Fibroblast of lung (primary cell): Measurements from ENCODE around the gene HNRNPL. TPM values are rescaled to one million over a fixed set of nuclear protein-coding genes. Genes with fewer than 3 reads are reported as not detected.

ENCODE experiments used
- DNase-seq, 2 donors: peaks; one replicate each; pipeline versions ENCODE4 v3.0.0 to v3.0.0-alpha.2; 2010; ENCODE audit warnings: low read depth in 2 of 2
- H2AFZ ChIP-seq: 2 replicates; pipeline ENCODE4 v1.5.1; 2012; ENCODE audit warnings: low read length, control low read depth, inconsistent platforms
- H3K27ac ChIP-seq: 2 replicates; pipeline ENCODE4 v1.5.1; 2011; ENCODE audit warnings: low read length, control low read depth; ENCODE audit not compliant: insufficient read depth
- H3K27me3 ChIP-seq: 2 replicates; pipeline ENCODE4 v1.5.1; 2011; ENCODE audit warnings: mild to moderate bottlenecking, low read length; ENCODE audit not compliant: control insufficient read depth, insufficient read depth
- H3K36me3 ChIP-seq: 2 replicates; pipeline ENCODE4 v1.5.1; 2011; ENCODE audit warnings: low read length; ENCODE audit not compliant: control insufficient read depth, insufficient read depth
- H3K4me1 ChIP-seq: 2 replicates; pipeline ENCODE4 v1.5.1; 2011; ENCODE audit warnings: low read length; ENCODE audit not compliant: control insufficient read depth, insufficient read depth; ENCODE audit errors: extremely low read depth
- H3K4me2 ChIP-seq: 2 replicates; pipeline ENCODE4 v1.5.1; 2011; ENCODE audit warnings: low read length, control low read depth; ENCODE audit not compliant: insufficient read depth; ENCODE audit errors: extremely low read depth
- H3K4me3 ChIP-seq, 4 experiments: fragments of 200-600 bp in 1 of 4; sonication (generic) in 1 of 4; replicated peaks in 1 of 4; 2 replicates each; pipeline ENCODE4 v1.5.1; 2011 to 2016; ENCODE audit warnings: low read length in 4 of 4, low read depth in 3 of 4, mild to moderate bottlenecking in 3 of 4, control low read depth in 2 of 4, inconsistent platforms in 1 of 4, mixed read lengths in 1 of 4; ENCODE audit not compliant: insufficient read depth in 1 of 4; ENCODE audit errors: control extremely low read depth in 1 of 4
- H3K79me2 ChIP-seq: 2 replicates; pipeline ENCODE4 v1.5.1; 2012; ENCODE audit warnings: mild to moderate bottlenecking, low read length, inconsistent platforms; ENCODE audit not compliant: control insufficient read depth, insufficient read depth
- H3K9ac ChIP-seq: 2 replicates; pipeline ENCODE4 v1.5.1; 2011; ENCODE audit warnings: mild to moderate bottlenecking, low read length, control low read depth; ENCODE audit not compliant: insufficient read depth
- H3K9me3 ChIP-seq: 2 replicates; pipeline ENCODE4 v1.5.1; 2012; ENCODE audit warnings: low read depth, low read length; ENCODE audit not compliant: control insufficient read depth, insufficient read depth
- H4K20me1 ChIP-seq: 2 replicates; pipeline ENCODE4 v1.5.1; 2011; ENCODE audit warnings: low read length; ENCODE audit not compliant: control insufficient read depth, insufficient read depth; ENCODE audit errors: extremely low read depth
- CTCF ChIP-seq, 2 donors: IDR thresholded peaks in 1 of 2; conservative IDR thresholded peaks in 1 of 2; 1 replicate in 1 of 2; 2 replicates in 1 of 2; pipeline ENCODE4 v1.5.1; 2011 to 2012; ENCODE audit warnings: low read length in 2 of 2, control low read depth in 1 of 2, inconsistent platforms in 1 of 2, low read depth in 1 of 2, mild to moderate bottlenecking in 1 of 2
- EZH2 ChIP-seq: IDR thresholded peaks from 2 replicates; pipeline ENCODE4 v1.5.1; 2012; ENCODE audit warnings: low read length, control low read depth, mild to moderate bottlenecking; ENCODE audit errors: missing control alignments
- polyA plus RNA-seq, 2 donors: library from polyadenylated mRNA; depleted of rRNA in 1 of 2; stranded (reverse) in 1 of 2; unstranded in 1 of 2; fragments of >200 nt; gene quantifications; 2 replicates each; pipeline ENCODE4 v1.2.1, GENCODE V29; 2011 to 2012; ENCODE audit warnings: missing spikeins in 1 of 2
- total RNA-seq: library from RNA; depleted of rRNA; stranded (reverse); fragments of >200 nt; gene quantifications from 2 replicates; pipeline ENCODE4 v1.2.1, GENCODE V29; 2014

HNRNPL gene
- total and polyA plus RNA-seq, 2 donors (not counting 1 experiment from before 2014, with no cell fraction given) = 184 to 189 TPM

- no peaks in the 10 kb centered on the region for H4K20me1 ChIP-seq
- H3K79me2 ChIP-seq = peaks cover 16% of the 10 kb centered on the region
- no peak overlapping the region for H3K9ac ChIP-seq
- no peak overlapping the region for H2AFZ ChIP-seq
- no peak overlapping the region for H3K4me2 ChIP-seq
- DNase-seq = no peak
- H3K4me1 ChIP-seq = peaks cover 14% of the 10 kb centered on the region
- no peak overlapping the region for H3K4me3 ChIP-seq
- TF ChIP-seq EZH2 (no peak), CTCF (conservative IDR thresholded peaks at IDR 0.05 in 1 of 2, IDR thresholded peaks at IDR 0.05 in 1 of 2; ENCODE audit: low read depth in 1 of 2, low read length in 2 of 2) (no peak)
- H3K27me3 ChIP-seq = no peaks in the 10 kb centered on the region
- no peaks in the 10 kb centered on the region for H3K9me3 ChIP-seq
- H3K36me3 ChIP-seq = peaks cover 40% of the 10 kb centered on the region
- peak overlapping the region; percentile 7 for H3K27ac ChIP-seq
Measured at GRCh38 chr19:38836983-38837626, 12.7 kb downstream of the HNRNPL start.

- Histone ChIP-seq H3K36me3 (peaks cover 36% of the 10 kb centered on the region), H2AFZ (no peak overlapping the region), H3K27me3 (no peaks in the 10 kb centered on the region), H4K20me1 (no peaks in the 10 kb centered on the region), H3K9me3 (no peaks in the 10 kb centered on the region), H3K4me2 (no peak overlapping the region), H3K4me1 (peaks cover 15% of the 10 kb centered on the region), H3K79me2 (peaks cover 11% of the 10 kb centered on the region), H3K27ac (peak overlapping the region; percentile 7), H3K4me3 (no peak overlapping the region), H3K9ac (no peak overlapping the region)
- no peak for TF ChIP-seq CTCF (conservative IDR thresholded peaks at IDR 0.05 in 1 of 2, IDR thresholded peaks at IDR 0.05 in 1 of 2; ENCODE audit: low read depth in 1 of 2, low read length in 2 of 2)
- no peak for TF ChIP-seq EZH2
- no peak for DNase-seq
Measured at GRCh38 chr19:38836159-38836982, 13.4 kb downstream of the HNRNPL start.

- H3K79me2 ChIP-seq = peaks cover 3% of the 10 kb centered on the region
- H3K4me2 ChIP-seq = no peak overlapping the region
- H4K20me1 ChIP-seq = no peaks in the 10 kb centered on the region
- H2AFZ ChIP-seq = no peak overlapping the region
- H3K9ac ChIP-seq = no peak overlapping the region
- H3K4me3 ChIP-seq = no peak overlapping the region
- no peak overlapping the region for H3K27ac ChIP-seq
- peaks cover 25% of the 10 kb centered on the region for H3K36me3 ChIP-seq
- TF ChIP-seq EZH2 (no peak), CTCF (conservative IDR thresholded peaks at IDR 0.05 in 1 of 2, IDR thresholded peaks at IDR 0.05 in 1 of 2; ENCODE audit: low read depth in 1 of 2, low read length in 2 of 2) (no peak)
- no peaks in the 10 kb centered on the region for H3K9me3 ChIP-seq
- DNase-seq = no peak
- no peaks in the 10 kb centered on the region for H3K27me3 ChIP-seq
- H3K4me1 ChIP-seq = peaks cover 31% of the 10 kb centered on the region
Measured at GRCh38 chr19:38834590-38834989, 15.2 kb downstream of the HNRNPL start.
